Measurements from ENCODE around the gene PTPRM.

PTPRM gene

GRCh38 chr18:7855671-7856070, 288.6 kb downstream of the PTPRM start:
- no peak for DNase-seq (ENCODE audit: low read depth in 2 of 2)

- DNase-seq (ENCODE audit: low read depth in 2 of 2) = no peak
Measured at GRCh38 chr18:7856116-7856515, 289.0 kb downstream of the PTPRM start.

- DNase-seq (ENCODE audit: low read depth in 2 of 2) = no peak
Measured at GRCh38 chr18:7856733-7857132, 289.6 kb downstream of the PTPRM start.

DNA sequence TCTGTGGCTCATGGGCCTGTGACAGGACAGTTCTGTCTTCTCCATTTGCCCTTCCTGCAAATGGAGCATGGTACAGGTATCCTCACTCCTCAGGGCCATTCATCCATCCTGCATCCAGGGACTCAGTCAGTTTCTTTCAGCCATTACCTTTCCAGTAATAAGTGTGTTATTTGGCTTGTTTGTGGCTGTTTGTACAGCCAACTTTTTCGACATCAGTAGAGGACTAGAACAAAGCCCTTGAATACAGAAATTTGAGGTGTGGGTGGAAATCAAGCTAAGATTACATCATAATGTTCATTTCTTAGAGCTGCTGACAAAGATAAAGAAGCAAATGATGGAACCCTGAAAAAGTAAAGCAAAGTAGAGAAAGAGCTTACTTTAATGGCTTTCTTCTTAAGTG, 290.4 kb downstream of the PTPRM start:
- DNase-seq (ENCODE audit: low read depth in 2 of 2) = no peak

DNA sequence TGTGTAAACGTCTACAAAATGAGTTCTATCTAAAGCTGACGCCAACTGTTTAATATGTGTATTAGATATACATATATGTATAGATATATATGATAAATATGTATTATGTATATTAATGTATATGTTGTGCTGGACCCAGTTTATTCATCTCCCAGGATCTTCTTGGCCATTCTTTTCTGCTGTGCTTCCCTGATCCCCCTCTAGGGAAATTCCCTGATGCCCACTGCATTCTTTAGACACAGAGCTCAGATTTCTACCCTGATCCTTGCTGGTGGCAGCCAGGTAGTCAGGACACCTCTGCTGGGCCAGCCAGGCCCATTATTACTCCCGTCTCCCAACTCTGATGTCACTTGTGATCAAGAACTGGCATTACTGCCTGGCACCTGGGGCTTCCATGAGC, 292.0 kb downstream of the PTPRM start:
- DNase-seq (ENCODE audit: low read depth in 2 of 2) = no peak

- DNase-seq (ENCODE audit: low read depth in 2 of 2) = no peak
Measured at GRCh38 chr18:7870266-7870665, 303.1 kb downstream of the PTPRM start.

DNA sequence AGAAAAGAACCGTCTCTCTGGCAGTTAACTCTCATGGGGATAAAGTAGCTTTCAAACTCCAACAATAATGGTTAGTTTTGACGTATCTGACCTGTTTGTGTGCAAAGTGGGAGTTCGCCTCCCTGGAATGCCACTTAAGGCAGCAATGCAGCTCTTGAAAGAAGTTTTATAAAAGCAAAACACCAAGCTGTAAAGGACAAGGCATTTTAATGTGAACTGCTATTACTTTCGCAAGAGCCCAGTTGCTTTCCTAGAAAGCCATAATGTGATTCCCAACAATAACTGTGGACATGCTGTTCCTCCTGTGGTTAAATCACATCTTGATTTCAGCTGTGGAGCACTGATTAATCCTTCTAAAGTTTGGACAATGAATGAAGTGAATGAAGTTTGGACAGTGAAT, 303.7 kb downstream of the PTPRM start:
- DNase-seq (ENCODE audit: low read depth in 2 of 2) = no peak

DNA sequence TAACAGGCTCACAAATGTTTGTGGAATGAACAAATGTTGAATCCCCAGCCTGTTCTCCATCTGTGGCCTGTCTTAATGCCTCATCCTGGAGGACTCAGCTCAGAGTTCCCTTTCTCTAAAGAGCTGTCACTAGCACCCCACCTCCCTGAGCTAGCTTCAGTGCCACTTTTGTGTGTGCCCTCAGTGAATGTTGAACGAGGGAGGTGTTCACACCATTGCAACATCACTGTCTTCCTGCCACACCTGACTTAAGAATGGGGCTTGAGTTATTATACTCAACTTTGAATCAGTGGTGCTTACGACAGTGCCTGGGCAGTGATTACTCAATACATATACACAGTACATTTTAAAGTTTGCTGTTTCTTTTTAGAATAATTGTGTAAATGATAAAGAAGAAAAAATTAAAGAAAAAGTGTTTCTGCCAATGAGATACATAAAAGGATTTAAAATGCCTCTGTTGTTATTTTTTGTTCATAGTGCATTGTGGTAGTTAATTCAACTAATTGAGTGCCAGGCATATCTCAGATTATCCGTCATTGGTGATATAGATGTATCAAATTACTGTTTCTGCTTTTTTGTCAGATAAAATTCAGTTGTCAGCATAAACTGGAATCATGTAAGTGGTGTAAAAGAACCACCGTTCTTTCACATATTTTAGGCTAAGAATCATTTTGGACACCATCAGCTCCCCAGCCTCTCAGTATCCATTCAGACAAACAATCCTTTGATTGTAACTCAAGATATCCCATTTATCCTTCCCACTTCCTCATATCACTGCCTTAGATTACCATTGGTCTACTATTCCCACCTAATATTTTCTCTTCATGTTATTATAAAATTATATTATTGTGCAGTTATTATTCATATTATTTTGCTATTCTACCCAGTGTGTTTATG, 304.7 kb downstream of the PTPRM start:
- no peak for DNase-seq (ENCODE audit: low read depth in 2 of 2)

DNA sequence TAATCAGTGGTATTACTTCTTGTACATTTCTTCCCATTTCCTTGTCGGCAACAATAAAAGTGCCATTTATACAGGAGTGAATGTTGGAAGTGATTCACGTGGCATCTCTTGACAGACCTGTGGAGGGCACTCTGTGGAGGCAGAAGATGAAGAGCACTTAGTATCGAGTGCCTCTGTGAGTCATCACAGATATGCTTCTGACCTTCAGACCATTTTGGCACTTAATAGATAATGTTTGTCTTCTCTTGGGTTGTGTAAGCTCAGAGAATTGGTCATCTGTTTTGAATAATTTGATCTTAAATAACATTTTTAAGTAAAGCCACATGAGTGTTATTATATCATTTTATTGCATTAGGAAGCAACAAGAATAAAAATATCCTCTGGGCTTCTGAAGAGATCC, 305.5 kb downstream of the PTPRM start:
- DNase-seq (ENCODE audit: low read depth in 2 of 2) = no peak

GRCh38 chr18:7873316-7873715, 306.2 kb downstream of the PTPRM start:
- no peak for DNase-seq (ENCODE audit: low read depth in 2 of 2)

DNA sequence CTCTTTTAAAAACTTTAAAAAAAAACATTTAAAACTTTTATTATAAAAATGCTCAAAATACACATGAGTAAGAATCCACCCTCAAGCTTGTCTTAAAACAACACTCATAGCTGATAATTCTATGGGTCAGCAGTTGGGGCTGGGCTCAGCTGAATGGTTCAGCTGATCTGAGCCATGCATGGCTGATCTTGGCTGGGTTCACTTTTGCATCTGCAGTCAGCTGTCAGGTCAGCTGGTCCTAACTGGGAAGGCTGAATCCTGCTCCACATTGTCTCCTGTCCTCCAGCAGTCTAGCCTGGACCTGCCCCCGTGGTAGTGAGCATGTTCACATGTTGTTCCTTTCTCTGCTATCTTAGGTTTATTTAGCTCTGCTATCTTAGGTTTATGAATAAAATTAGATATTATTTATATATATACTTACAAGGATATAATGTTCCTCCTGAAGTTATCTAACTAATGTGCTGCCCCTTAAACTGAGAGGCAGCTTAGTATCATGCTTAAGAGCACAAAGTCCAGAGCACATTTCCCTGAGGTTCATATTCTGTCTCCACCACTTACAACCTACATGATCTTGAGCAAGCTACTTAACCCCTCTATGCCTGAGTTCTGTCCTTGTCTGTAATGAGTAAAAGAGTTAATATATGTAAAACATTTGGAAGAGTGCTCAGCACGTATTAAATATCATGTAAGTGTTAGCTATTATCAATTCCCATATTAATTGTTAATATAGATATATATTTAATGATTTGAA, 309.4 kb downstream of the PTPRM start:
- no peak for DNase-seq (ENCODE audit: low read depth in 2 of 2)

DNA sequence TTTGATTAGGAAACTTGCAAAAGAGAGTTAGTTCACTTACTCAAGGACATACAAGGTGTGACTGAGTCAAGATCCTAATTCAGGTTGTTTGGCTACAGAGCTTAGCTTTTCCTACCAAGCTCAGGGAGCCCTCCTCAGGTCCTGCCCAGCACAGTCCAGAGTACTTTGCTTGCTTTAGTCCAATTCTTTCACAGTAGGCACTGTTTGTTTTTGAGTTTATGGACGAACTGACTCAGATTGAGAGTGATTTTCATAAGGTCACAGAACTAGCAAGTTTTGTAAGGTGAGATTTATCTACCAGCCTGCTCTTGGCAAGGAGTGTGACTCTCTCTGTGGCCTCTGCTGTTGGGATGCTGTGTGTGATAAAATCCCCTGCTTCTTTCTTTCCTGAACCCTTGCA, 310.5 kb downstream of the PTPRM start:
- no peak for DNase-seq (ENCODE audit: low read depth in 2 of 2)

DNA sequence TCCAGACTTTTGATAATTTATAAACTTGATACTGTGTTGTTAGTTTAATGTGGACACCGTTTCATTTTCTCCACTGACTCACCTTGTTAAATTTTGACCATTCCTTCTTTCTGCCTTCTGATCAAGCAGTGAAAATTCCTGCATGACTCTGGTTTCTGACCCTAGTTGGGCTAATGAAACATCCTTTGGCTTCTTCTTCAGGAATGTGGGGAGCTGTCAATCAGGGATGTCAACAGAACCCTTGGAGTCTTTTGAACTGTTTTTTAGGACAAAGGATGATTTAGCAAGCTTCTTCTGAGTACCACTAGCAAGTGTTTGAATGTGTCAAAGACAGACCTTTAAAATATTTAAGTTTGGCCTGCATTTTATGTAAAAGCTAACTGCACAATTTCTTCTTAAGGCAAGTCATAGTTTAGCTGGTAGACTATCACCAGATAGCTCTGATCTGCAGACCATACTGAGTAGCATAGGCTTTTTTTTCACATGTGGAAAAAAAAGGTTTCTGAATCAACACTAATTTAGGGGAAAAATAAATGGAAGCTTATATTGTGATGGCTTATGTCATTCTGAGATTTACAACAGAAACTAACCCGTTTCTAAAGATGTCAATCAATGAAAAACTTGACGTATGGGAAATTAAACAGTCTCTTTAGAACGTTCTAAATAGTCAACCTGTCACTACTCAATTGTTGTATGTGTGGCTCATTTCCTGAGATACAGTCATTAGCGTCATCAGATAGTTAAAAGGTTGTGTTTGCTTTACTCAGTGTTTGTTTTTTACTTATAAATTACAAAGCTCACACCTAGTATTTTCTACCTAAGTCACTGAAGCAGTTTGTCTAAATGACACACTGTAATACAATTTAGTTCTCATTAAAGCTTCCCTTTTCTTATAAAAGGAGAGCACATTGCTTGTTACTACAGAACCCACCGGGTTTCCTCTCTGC, 311.4 kb downstream of the PTPRM start:
- no peak for DNase-seq (ENCODE audit: low read depth in 2 of 2)

DNA sequence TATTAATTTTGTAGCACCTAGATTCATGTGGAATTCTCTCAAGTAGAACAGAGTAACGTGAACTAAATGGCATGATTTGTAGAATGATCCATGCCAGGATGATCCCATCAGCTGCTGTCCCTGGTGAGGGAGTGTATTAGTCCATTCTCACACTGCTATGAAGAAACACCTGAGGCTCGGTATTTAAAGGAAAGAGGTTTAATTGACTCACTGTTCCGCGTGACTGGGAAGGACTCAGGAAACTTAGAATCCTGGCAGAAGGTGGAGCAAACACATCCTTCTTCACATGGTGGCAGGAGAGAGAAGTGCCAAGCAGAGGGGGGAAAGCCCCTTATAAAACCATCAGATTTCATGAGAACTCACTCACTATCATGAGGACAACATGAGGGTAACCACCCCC, 312.6 kb downstream of the PTPRM start:
- no peak for DNase-seq (ENCODE audit: low read depth in 2 of 2)

- no peak for DNase-seq (ENCODE audit: low read depth in 2 of 2)
Measured at GRCh38 chr18:7885865-7886264, 318.7 kb downstream of the PTPRM start.

DNA sequence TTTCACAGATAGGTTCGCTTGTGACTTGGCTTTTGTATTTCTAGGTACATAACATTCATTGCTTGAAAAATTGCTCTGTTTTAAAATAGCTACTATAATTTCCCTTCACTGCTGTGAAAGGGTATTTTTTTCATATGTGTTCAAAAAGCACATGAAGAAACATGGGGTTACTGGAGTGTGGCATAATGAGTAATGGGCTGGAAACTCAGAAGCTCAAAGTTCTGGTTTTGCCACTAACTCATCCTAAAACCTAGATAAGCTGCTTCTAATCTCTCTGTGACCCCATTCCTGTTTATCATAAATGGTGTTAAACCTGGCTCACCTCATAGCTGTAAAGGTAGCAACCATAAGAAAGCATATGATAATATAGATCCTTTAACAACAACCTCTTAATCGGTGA, 319.3 kb downstream of the PTPRM start:
- no peak for DNase-seq (ENCODE audit: low read depth in 2 of 2)

GRCh38 chr18:7889515-7889914, 322.4 kb downstream of the PTPRM start:
- DNase-seq (ENCODE audit: low read depth in 2 of 2) = no peak

DNA sequence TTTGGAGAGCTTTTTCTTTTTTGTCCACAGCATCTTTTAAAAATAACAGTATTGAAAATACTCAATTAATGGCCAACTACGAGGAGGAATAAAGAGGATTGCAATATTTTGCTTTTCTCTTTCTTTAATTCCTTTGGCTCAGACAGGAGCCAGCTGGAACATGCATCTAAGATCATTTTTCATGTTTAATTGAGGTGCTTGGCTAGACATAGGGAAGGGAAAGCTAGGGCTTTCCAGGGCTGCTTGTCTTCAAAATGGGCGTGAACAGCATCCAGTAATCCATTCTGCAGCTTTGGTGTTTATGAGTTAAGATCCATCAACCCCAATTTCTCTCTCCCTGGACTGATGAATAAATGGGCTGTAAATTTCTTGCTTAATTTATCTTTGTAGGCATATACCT, 323.0 kb downstream of the PTPRM start:
- no peak for DNase-seq (ENCODE audit: low read depth in 2 of 2)

- DNase-seq (ENCODE audit: low read depth in 2 of 2) = no peak
Measured at GRCh38 chr18:7892556-7892955, 325.4 kb downstream of the PTPRM start.

GRCh38 chr18:7894592-7894991, 327.5 kb downstream of the PTPRM start:
- DNase-seq (ENCODE audit: low read depth in 2 of 2) = no peak

- no peak for DNase-seq (ENCODE audit: low read depth in 2 of 2)
Measured at GRCh38 chr18:7895346-7895745, 328.2 kb downstream of the PTPRM start.

DNA sequence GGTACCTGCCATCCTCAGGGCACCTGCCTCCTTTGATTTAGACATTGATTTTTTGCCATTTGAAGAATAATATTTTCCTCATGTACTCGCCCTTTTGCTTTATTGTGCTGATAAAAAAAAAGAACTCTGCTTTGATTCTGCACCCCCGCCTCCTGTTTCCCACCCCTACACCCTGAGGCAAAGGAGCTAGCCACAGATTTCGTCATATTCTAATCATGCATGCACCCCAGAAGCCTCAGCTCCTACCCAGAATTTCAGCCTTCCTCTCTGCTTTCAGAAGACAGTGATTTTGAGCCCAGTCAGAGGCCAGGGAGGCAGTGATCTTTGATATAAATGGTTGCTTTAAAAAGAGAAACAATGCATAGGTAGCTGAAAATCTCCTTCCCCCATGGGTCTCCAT, 329.0 kb downstream of the PTPRM start:
- DNase-seq (ENCODE audit: low read depth in 2 of 2) = no peak

Data from fibroblast of skin of left biceps (primary cell).